Activated naive CD4-positive, alpha-beta T cell treated with anti-CD3 and anti-CD28 coated beads, Interleukin-2, amount 50 U/mL, for 16 hours (primary cell): Measurements from ENCODE around the gene HAPLN3.
"Not testable (repeated sequence)": the region's sequence is repeated elsewhere in the genome, so short reads cannot be mapped to it uniquely, and the experiment has no call there.

Source experiments
- DNase-seq: peaks from one replicate; pipeline ENCODE4 v3.0.0-alpha.2; 2020

The HAPLN3 gene

DNA sequence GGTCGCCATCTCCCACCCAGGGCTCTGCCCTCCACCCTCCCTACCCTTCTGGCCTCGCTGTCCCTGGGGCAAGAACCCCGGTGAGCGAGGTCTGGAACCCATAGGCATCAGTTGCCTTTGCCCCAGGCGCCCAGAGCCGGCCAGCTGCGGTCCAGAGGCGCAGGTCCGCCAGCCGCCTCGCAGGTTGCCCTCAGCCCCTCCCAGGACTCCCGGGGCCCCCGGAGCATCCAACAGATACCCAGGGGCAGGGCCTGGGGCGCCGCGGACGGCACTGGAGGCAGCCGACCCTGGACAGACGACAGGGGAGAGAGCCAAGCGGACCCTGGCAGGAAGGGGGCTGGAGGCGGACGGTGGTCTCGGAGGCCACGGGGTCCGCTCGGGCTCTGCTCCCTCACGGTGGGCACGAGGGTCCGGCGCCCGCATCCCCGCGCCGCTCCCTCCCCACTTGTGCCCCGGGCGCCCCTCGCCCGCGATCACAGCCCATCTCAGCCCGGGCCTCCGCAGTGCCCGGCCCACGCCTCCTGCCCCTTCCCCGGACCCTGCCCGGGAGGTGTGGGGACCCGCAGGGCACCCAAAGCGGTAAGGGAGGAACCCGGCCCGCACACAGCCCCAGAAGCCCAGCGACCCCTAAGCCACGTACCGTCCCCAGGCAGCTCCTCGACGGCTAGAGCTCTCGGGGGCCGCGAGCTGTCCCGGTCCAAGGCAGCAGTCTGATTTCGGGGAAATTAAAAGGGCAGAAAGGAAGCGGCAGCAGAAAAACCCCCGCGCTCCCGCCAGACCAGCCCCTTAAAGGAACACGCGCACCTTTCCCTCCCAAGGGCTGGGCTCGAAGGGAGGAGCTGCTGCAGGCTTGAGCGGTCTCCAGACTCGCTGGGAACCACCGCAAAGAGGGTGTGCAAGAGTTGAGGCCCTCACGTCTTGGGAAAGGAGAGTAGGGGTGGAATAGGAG lies at the start of gene HAPLN3:
Gene HAPLN3, minus strand, starts transcription at position 726 of the 949 bp plus-strand sequence. CDS start 8,246 bp downstream, outside the sequence.
- DNase-seq, result peak; percentile 69

- DNase-seq, result no peak
These were observed 44.8 kb upstream of the HAPLN3 start for GRCh38 chr15:88940110-88940675.

DNA sequence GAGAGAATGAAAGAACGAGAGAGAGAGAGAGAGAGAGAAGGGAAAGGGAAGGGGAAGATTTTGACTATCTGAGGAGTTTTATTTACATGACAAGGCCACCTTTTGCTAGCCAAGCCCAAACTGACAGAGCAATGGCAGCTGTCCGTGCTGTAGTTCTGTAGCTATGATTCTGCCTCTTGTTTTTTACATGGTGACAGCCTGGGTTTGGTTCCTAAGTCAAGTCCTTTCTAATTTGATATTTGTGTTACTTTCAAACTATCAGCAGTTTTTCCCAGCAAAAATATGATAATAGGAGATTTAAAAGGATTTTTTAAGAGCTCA lies 44.1 kb upstream of the HAPLN3 start:
- DNase-seq, result no peak

GRCh38 chr15:88938802-88939485 lies 43.6 kb upstream of the HAPLN3 start:
- no peak for DNase-seq

- DNase-seq, result not testable (repeated sequence)
These were observed 39.1 kb upstream of the HAPLN3 start for GRCh38 chr15:88934449-88934848.

- DNase-seq, result no peak
These were observed 37.6 kb upstream of the HAPLN3 start for GRCh38 chr15:88932875-88933330.

DNA sequence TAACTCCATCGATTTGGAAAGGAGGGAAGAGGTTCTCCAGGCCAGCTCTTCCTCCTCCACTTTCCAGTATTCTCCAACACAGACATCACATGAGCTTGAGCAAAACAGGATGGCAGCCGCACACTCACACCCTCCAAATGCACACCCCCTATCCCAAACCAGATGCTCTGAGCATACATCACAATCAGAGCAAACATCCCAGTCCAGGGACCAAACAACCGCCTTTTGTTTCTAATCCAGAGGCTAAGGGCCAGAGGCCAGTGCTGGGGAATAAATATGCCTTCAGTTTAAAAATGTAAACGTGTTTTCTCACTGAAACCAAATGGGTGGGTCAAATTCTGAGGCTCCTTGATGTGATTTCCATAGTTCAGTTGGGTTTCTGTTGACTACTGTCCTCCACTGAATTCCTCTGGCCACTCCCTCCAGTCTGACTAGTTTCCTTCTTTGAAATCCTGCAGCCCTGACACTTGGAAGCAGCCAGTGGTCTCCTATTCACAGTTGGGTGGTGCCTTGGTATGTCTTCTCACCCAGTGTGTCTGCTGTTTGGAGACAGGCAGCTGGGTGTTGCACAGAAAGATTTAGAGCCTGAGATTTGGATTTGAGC lies 37.0 kb upstream of the HAPLN3 start:
- no peak for DNase-seq

DNA sequence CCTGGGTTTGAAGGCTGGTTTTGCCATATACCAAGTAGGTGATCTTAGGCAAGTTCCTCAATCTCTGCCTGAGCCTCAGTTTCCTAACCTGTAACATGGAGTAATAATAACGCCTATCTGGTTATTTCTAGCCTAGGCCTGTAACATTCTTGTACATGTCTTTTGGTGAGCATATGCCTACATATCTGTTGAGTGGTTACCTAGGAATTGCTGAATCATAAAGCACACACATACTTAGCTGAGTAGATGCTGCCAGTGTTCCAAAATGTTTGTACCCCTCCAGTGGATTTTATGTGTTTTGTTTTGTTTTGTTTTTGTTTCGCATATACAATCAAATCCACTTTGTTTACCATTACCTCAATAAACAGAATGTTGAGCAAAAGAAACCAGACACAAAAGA lies 35.2 kb upstream of the HAPLN3 start:
- no peak for DNase-seq

DNA sequence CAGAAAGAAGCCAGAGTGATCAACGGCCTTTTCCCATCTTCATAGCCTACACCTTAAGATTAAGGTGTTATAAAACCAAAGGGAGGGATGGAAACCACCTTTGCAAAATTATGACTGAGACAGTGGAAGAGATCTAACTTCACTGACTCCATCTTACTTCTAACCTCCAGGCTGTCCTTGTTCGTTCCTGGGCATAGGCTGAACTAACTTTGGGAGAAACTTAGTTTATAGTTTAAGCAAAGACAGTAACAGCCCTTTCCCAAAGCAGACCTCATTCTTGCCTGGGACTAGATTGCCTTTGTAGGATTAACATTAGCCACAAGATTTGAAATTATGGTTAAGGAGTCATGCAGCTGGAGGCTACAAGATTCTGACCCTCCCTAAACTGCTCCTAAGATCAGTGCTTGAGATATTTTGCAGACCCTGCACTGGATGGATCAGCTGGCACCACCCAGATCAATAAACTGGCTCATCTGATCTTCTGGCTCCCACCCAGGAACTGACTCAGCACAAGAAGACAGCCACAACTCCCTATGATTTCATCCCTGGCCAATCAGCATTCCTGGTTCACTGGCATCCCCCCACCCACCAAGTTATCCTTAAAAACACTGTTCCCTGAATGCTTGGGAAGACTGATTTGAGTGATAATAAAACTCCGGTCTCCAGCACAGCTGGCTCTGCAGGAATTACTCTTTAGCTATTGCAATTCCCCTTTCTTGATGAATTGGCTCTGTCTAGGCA lies 34.2 kb upstream of the HAPLN3 start:
- not testable (repeated sequence) for DNase-seq

- DNase-seq, result not testable (repeated sequence)
These were observed 32.8 kb upstream of the HAPLN3 start for GRCh38 chr15:88928192-88928591.

GRCh38 chr15:88925648-88926047 lies 30.3 kb upstream of the HAPLN3 start:
- not testable (repeated sequence) for DNase-seq

DNA sequence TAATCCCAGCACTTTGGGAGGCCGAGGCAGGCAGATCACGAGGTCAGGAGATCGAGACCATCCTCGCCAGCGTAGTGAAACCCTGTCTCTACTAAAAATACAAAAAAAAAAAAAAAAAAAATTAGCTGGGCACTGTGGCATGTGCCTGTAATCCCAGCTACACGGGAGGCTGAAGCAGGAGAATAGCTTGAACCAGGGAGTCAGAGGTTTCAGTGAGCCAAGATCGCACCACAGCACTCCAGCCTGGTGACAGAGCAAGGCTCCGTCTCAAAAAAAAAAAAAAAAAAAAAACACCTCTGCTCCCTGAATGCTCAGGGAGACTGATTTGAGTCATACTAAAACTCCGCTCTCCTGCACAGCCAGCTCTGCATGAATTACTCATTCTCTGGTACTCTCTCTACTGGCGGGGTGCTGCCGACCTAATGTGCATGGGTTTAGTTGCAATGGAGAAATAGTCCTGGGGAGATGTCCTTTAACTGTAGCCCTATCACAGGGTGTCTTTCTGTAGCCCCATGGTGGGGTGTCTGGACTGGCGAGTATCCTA lies 25.6 kb upstream of the HAPLN3 start:
- not testable (repeated sequence) for DNase-seq

DNA sequence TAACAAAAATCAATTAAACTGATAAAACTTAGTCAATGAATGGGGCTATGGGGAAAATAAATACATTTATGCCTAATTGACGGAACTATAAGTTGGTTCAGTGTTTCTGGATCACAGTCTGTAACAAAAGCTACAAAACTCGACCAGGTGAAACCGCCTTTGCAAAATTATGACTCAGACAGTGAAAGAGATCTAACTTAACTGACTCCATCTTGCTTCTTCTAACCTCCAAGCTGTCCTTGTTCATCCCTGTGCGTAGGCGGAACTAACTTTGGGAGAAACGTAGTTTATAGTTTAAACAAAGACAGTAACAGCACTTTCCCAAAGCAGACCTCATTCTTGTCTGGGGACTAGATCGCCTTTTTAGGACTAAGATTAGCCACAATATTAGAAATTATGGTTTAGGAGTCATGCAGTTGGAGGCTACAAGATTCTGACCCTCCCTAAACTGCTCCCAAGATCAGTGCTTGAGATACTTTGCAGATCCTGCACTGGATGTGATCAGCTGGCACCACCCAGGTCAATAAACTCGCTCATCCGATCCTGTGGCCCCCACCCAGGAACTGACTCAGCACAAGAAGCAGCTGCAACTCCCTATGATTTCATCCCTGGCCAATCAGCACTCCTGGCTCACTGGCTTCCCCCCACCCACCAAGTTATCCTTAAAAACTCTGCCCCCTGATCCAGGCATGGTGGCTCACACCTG lies 25.0 kb upstream of the HAPLN3 start:
- DNase-seq, result no peak

- DNase-seq, result no peak
These were observed 23.4 kb upstream of the HAPLN3 start for GRCh38 chr15:88918738-88919137.

DNA sequence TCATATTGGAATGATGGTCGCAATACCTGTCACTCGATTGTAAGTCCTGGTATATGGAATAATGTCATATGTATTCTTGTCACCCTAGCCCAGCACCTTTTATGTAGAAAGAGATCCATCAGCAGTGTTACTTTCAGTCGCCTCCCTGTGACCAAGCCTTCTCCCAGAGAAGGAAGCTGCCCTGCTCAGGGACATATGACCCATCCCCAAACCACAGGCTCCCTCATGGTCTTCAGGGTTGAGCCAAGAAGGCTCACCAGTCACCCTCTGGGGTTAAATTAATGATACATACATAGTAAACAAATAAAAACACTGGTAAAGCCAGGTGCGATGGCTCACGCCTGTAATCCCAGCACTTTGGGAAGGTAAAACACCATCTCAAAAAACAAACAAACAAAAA lies 22.4 kb upstream of the HAPLN3 start:
- no peak for DNase-seq

GRCh38 chr15:88915354-88915753 lies 20.0 kb upstream of the HAPLN3 start:
- no peak for DNase-seq

DNA sequence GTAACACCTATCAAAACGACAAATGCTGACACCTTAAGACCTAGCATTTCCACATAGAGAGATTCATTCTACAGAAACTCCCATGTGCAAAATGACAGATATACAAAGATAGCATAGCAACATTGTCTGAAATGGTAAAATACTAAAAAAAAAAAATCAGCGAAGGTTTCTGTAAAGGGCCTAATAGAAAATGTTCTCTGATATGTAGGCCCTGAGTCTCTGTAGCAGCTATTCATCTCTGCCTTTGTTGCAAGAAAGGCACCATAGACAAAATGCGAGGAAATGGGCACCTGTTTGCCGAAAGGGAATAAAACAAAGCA lies 18.5 kb upstream of the HAPLN3 start:
- DNase-seq, result no peak

- peak; percentile 77 for DNase-seq
These were observed 17.9 kb upstream of the HAPLN3 start, which contains the start of gene MFGE8 for GRCh38 chr15:88913017-88913849. Gene MFGE8, minus strand, starts transcription at chr15:88913379. Its CDS starts 60 bp downstream, at chr15:88913319.

GRCh38 chr15:88912500-88912921 lies 17.2 kb upstream of the HAPLN3 start:
- no peak for DNase-seq

- no peak for DNase-seq
These were observed 16.4 kb upstream of the HAPLN3 start for GRCh38 chr15:88911766-88912118.
